NCI-H526 treated with DMSO at 0.1 percent for 48 hours (cell line): ENCODE measurements around the gene IL25.
"Not testable (repeated sequence)": the region's sequence is repeated elsewhere in the genome, so short reads cannot be mapped to it uniquely, and the experiment has no call there.

ENCODE experiments used
- DNase-seq: peaks from one replicate; lab custom pipeline; 2025; lab: John Stamatoyannopoulos, UW

Gene IL25

DNA sequence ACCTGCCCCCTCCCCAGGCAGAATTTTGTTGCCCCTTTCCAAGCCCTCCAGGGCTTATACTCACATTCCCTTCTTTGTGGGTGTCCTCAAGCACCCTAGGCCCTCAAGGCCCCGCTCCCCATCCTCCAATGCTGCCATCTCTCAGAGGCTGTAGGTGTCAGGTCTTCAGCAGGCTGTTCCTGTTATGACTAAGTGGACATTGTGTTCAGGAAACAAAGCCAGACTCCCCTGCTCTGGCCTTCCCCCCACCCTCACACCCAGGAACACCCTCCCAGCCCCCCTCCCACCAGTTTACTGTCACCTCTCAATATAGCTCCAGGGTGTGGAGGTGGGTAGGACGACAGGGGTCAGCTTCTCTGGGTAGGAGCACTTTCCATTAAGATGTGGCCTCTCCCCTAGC is 36.9 kb downstream of the IL25 start:
- no peak for DNase-seq

DNA sequence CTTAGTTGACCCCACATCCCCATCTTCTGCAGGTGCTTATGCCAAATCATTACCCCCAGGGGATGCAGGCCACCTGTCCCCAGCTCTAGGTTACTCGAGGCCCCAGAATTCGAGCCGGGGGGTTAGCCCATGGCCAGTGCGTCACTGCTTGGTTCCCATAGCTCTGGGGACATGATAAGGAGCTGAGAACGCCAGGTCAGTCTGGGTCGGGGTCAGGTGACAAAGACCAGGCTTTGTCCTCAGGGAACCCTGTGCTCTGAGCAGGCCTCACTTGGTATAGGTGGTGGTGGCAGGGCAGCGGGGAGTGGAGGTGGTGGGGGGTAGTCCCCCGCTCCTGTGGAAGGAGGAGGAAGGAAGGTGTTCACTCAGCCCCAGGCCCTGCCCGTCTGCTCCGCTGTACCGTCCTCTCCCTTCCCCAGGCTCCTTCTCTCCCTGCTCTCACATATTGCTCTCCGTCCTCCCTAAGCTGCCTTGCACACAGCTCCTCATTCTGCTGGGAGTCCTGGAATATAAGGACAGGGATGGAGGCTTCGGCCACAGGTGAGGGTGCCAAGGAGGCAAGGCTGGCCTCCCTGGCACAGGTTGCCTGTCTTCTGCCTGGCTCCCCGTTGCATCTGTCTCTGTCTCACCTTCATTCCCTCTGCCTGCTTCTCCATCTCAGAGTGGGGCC is 37.5 kb downstream of the IL25 start:
- no peak for DNase-seq

DNA sequence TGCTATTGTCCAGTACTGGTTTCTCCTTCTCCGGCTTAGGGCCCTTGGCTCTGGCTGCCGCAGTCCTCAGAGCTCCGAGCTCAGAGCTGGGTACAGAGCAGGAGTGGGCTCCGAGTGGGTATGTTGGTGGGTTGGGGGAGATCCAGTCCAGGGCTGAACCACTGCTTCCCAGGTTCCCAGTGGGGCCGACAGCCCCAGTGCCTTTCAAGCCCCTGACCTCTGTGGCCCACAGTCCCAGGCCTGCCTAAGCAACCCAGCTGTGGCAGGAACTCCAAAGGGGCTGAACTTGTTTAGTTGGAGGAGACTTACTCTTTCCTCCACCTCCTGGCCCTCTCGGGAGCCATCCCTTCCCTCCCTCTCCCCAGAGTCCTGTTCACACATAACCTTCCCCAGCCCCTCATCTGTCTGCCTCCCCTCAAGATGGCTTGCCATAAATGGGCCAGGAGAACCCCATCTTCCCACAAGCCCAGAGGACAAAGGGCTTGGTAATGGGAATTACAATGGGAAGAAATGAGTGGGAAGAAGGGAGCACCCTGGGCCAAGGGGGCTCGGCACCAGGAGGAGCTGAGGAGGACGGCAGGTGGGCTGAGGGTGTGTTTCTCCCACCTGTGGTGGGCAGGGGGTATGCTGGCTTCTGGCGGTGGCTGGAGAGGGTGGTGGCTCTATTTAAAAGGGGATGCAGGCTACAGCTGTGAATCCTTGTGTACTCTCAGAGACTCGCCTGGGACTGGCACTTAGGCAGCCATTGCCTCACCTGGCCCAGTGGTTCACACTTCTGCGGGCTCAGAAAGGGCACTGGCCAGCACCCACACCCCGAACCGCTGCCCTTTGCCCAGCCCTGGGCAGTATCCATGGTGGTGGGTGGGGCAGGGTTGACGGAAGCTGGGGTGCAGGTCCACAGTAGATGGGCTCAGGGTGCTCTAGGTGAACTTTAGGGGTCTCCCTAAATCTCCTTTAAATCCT is 39.2 kb downstream of the IL25 start:
- DNase-seq, result no peak

DNA sequence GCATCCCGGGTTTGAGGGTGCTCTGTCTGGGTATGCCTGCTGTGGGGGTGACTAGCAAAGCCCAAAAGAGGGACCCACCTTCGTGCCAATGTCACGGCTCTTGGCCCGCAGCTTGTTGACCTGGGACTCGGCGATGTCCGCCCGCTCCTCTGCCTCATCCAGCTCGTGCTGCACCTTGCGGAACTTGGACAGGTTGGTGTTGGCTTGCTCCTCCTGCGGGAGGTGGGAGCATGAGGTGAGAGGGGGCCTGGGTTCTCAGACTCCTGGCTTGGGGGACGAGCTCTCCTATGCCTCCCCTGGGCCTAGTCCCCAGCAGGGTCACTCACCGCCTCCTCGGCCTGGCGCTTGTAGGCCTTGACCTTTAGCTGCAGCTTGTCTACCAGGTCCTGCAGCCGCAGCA is 41.1 kb downstream of the IL25 start:
- no peak for DNase-seq

DNA sequence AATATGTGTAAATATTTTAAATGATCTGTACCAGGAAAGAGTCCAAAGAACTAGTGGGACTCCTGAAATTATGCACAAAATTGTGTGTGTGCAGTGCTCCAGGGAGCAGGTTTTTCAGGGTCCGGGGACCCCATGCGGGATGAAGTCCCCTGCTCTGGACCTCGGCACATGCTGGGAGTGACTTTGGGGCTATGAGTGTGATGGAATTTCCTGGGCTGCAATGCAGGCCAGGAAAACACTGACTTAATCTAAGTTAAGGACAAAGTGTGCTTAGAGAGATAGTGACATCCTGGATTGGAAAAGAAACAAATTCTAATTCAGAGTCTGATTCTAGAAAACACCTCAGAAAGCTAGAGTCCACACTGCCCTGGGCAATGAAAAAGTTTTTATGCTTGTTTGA is 41.6 kb downstream of the IL25 start:
- DNase-seq, result no peak

DNA sequence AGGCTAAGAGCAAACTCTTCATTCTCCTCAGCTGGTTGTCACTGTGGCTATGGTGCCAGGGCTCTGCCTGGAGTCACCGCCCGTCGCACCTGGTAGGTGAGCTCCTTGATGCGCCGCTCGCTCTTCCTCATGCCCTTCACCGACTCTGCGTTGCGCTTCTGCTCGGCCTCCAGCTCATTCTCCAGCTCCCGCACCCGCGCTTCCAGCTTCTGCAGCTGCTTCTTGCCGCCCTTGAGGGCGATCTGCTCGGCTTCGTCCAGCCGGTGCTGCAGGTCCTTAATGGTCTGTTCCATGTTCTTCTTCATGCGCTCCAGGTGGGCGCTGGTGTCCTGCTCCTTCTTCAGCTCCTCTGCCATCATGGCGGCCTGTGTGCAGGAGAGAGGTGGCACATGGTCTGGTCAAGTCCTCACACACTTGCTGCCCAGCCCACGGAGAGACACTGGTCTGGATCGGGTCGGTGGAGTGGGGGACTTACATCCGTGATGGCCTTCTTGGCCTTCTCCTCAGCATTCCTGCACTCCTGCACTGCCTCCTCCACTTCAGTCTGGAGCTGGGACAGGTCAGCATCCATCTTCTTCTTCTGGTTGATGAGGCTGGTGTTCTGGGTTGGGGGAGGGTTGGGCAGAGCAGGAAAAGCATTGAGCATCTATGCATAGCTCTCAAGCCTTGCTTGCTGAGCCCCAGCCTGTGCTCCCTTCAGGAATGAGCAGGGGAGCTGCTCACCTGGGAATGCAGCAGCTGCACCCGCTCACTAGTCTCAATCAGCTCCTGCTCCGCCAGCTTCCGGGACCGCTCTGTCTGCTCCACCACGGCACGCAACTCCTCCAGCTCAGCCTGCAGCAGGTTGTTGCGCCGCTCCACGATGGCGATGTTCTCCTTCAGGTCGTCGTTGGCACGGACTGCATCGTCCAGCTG is 42.6 kb downstream of the IL25 start:
- no peak for DNase-seq

DNA sequence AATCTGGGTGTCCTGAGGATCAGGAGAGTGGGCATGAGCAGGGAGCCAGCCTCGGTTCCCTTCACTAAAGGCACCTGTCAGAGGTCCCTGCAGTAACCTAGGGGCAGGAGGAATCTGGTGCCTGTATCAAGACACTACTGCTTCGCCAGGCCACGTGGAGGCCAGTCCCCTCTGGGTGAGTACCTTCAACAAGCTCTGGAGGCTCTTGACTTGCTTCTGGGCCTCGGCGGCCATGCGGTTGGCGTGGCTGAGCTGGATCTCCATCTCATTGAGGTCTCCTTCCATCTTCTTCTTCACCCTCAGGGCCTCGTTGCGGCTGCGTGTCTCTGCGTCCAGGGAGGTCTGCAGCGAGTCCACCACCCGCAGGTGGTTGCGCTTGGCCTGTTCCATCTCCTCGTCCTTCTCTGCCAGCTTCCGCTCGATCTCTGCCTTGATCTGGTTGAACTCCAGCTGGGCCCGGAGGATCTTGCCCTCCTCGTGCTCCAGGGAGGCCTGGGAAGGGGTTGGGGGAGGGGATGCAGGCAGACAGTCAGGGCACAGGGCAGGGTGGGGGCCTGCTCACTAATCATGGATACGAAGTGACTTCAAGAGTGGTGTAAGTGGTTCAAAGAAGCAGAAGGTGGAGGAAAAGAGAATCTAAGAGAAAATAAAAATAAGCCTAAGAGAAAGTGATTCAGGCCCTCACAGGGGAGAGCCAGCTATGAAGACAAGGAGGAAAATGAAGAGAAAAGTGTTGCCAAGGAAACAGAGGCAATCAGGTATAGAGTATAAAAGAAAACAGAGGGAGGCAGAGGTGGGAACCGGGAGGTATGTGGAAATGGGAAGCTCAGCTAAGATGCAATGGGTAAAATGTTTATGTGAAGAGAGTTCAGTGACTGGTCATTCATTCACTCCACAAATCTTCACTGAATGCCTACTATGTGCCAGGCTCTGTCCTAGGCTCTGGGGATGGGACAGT is 43.5 kb downstream of the IL25 start:
- no peak for DNase-seq

DNA sequence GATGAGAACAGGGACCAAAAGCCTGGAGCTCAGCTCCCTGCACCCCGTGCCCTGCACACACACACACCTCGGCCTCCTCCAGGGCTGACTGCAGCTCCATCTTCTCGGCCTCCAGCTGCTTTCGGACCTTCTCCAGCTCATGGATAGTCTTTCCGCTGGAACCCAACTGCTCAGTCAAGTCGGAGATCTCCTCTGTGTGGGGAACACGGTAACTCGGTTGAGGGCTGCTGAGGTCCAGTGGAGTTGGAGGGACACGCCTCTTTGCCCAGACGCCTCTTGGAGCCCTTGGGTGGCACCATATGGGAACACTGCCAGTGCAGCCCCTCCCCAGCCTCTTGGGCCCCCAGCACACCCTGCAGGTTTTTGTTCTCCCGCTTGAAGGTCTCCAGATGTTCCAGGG is 44.2 kb downstream of the IL25 start:
- DNase-seq, result no peak

DNA sequence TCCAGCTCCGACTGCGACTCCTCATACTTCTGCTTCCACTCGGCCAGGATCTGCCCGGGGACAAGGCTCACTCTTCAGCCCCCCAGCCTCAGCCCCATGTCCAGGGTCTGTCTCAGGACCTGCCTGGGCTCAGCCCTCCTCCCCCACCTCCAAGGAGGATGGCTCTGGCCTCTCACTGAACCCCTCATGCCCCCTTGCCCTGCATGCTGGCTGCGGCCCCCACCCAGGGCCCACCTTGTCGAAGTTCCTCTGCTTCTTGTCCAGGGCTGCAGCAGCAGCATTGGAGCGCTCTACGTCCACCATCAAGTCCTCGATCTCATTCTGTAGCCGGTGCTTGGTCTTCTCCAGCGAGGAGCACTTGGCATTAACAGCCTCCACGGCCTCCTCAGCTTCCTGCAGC is 44.7 kb downstream of the IL25 start:
- not testable (repeated sequence) for DNase-seq

DNA sequence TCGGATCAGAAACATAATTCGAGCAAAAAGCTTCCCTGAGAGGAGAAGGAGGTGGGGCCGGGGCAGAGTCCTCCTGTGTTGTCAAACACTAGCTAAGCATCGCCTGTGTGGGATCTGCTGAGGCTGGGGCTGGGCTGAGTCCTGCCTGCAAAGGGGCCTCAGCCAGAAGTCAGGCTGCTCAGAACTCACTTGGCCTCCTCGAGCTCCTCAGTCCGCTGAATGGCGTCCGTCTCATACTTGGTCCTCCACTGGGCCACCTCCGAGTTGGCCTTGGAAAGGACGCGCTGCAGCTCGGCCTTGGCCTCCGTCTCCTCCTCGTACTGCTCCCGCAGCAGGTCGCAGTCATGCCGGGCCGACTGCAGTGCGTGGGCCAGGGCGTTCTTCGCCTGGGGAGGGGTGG is 45.4 kb downstream of the IL25 start:
- DNase-seq, result no peak

DNA sequence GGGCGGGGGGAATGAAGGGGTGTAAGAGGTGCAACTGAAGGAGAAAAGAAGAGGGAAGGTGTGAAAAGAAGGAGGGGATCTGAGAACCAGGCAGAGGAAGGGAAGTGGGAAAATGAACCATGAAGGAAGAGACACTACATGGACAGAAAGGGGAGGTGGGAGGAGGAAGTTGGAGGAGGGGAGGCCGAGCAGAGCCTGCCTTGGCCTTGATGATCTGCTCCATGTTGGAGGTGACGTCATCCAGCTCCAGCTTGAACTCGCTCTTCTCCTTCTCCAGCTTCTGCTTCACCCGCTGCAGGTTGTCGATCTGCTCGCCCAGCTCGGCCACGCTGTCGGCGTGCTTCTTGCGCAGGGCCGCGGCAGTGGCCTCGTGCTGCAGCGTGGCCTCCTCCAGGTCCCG is 47.0 kb downstream of the IL25 start:
- not testable (repeated sequence) for DNase-seq

DNA sequence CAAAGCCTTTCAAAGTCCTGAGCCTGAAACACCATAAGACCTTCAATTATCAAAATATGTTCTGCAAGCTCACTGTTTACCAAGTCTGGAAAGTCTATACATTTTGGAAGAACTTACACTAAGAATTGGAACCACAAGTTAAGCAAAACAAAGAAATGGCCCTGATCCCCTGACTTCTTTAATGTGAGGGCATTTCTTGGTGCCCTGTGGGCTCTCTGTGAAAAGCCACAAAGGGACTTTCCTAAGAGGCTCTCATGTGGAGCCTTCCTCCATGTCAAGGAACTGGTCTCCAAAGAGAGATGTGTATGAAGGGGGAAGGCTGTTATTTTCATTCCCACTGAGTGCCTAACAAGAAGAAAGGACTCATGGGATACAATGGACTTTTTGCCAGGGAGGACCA is 49.0 kb downstream of the IL25 start:
- DNase-seq, result no peak

DNA sequence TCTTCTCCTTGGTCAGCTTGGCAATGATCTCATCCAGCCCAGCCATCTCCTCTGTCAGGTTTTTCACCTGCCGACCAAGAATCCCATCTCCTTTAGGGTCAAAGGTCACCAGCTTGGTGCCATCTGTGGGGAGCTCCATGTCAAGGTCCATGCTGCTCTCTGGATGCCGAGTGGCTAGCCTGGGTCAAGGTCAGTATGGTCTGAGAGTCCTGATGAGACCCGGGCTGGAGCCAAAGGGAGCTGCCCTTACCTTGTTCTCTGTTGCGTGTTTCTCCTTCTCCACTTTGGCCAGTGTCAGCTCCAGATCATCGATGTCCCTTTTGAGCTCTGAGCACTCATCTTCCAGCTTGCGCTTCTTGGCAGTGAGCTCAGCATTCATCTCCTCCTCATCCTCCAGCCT is 51.0 kb downstream of the IL25 start:
- DNase-seq, result no peak

DNA sequence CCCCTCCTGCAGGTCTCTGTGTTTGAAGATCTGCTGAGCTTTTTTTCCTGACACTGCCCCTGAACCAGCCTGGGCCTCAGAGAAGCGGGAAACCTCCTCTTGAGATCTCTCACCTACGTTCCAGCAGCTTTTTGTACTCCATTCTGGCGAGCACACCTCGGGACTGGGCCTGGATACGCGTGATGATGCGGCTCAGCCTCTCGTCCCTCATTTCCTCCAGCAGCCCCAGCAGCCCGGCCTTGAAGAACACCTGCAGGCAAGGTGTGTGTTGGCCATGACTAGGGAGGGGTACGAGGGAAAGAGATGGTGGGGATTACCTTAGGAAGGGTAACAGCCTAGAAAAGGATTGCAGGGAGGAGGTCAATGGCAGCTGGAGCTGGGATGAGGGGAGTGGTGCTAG is 52.6 kb downstream of the IL25 start:
- no peak for DNase-seq

DNA sequence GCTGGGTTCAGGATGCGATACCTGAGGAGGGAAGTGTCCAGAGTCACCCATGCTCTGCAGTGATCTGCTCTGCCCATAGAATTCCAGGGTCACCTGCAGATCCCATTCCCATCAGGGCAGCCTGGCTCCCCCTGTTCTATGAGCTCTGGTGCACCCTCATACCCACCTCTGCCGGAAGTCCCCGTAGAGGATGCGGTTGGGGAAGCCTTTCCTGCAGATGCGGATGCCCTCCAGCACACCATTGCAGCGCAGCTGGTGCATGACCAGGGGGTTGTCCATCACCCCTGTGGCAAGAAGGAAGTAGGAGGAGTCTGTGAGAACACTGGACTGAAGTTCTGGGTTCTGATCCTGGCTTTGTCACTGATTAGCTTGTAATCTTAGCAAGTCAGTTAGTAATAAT is 53.2 kb downstream of the IL25 start:
- not testable (repeated sequence) for DNase-seq
